MM.1S (cell line): ENCODE measurements around the gene UTP15.
A peak's percentile ranks its signal among the peaks of the same experiment; 100 is the strongest.

Source experiments
- DNase-seq: peaks from one replicate; pipeline ENCODE4 v3.0.0-alpha.2; 2015
- H2AFZ ChIP-seq: fragments of 300-600 bp; sonication (generic); 2 replicates; pipeline ENCODE4 v1.6.0; 2016; ENCODE audit warnings: antibody characterized with exemption, low read length
- H3F3A ChIP-seq: fragments of 300-600 bp; sonication (generic); 2 replicates; pipeline ENCODE4 v1.6.1; 2016; ENCODE audit warnings: mild to moderate bottlenecking, antibody characterized with exemption, low read length, moderate library complexity, mixed read lengths; ENCODE audit not compliant: insufficient read depth
- H3K27ac ChIP-seq: fragments of 300-600 bp; sonication (generic); 2 replicates; pipeline ENCODE4 v1.5.1; 2016; ENCODE audit warnings: mild to moderate bottlenecking, low read length
- H3K27me3 ChIP-seq: fragments of 300-600 bp; sonication (generic); replicated peaks from 2 replicates; pipeline ENCODE4 v1.6.0; 2016; ENCODE audit warnings: low read length; ENCODE audit not compliant: insufficient read depth
- H3K36me3 ChIP-seq: fragments of 300-600 bp; sonication (generic); replicated peaks from 2 replicates; pipeline ENCODE4 v1.6.1; 2016; ENCODE audit warnings: mild to moderate bottlenecking, low read length, mixed read lengths; ENCODE audit not compliant: insufficient read depth
- H3K4me1 ChIP-seq: fragments of 300-600 bp; sonication (generic); 2 replicates; pipeline ENCODE4 v1.6.1; 2016; ENCODE audit warnings: low read length, mixed read lengths
- H3K4me2 ChIP-seq: fragments of 300-600 bp; sonication (generic); 2 replicates; pipeline ENCODE4 v1.6.0; 2016; ENCODE audit warnings: low read depth, low read length
- H3K4me3 ChIP-seq: fragments of 300-600 bp; sonication (generic); 2 replicates; pipeline ENCODE4 v1.5.1; 2016; ENCODE audit warnings: low read length, mixed read lengths
- H3K79me2 ChIP-seq: fragments of 300-600 bp; sonication (generic); 2 replicates; pipeline ENCODE4 v1.6.1; 2016; ENCODE audit warnings: mixed run types, low read length, mixed read lengths
- H3K9ac ChIP-seq: fragments of 300-600 bp; sonication (generic); 2 replicates; pipeline ENCODE4 v1.6.1; 2016; ENCODE audit warnings: low read length, mixed read lengths
- H3K9me2 ChIP-seq: fragments of 300-600 bp; sonication (generic); replicated peaks from 2 replicates; pipeline ENCODE4 v1.6.1; 2016; ENCODE audit warnings: mild to moderate bottlenecking, low read length, mixed read lengths; ENCODE audit not compliant: insufficient read depth
- H3K9me3 ChIP-seq: fragments of 300-600 bp; sonication (generic); replicated peaks from 2 replicates; pipeline ENCODE4 v1.6.1; 2016; ENCODE audit warnings: mild to moderate bottlenecking, low read length, mixed read lengths; ENCODE audit not compliant: insufficient read depth
- H4K20me1 ChIP-seq: fragments of 300-600 bp; sonication (generic); 2 replicates; pipeline ENCODE4 v1.6.1; 2016; ENCODE audit warnings: mild to moderate bottlenecking, low read length, moderate library complexity, mixed read lengths; ENCODE audit not compliant: insufficient read depth
- CTCF ChIP-seq: fragments of 300-600 bp; sonication (generic); IDR thresholded peaks from 2 replicates; pipeline ENCODE4 v1.5.1; 2016; ENCODE audit warnings: antibody characterized with exemption, low read length, mixed read lengths
- EZH2 ChIP-seq: fragments of 300-600 bp; sonication (generic); optimal IDR thresholded peaks from 2 replicates; pipeline ENCODE3; 2017; ENCODE audit warnings: low read depth, mild to moderate bottlenecking, antibody characterized with exemption, low read length, mixed read lengths
- EZH2phosphoT487 ChIP-seq: fragments of 300-600 bp; sonication (generic); IDR thresholded peaks from 2 replicates; pipeline ENCODE4 v1.6.1; 2018; ENCODE audit warnings: antibody characterized with exemption, low read length

UTP15 gene

DNA sequence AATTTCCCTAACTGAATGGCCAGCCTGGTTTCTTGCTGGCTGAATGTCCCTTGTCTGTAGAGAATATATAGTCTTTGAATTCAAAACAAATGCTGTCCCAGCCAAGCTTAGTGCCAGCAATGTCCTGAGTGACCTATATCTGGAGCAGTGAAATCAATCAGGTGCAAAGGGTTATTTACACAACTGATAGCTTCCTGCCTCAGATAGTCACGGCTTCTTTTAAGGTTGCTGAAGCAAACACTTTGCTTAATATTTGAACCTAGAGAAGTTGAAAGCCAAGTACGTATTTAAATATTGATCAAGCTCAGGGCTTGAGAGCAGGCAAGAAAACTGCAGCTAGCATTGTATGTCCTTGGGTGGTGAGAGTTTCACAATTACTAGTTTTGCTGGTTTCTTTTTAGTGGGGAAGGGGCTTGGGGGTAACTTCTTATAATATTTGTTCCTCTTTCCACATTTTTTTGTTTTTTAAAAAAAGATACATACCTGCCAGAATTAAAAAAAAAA, 58.4 kb downstream of the UTP15 start:
- H3K9ac ChIP-seq, result no peak overlapping the region
- H3K27me3 ChIP-seq, result no peaks in the 10 kb centered on the region
- no peaks in the 10 kb centered on the region for H3K79me2 ChIP-seq
- no peak overlapping the region for H3K4me2 ChIP-seq
- no peak overlapping the region for H2AFZ ChIP-seq
- H4K20me1 ChIP-seq, result no peaks in the 10 kb centered on the region
- no peak overlapping the region for H3K27ac ChIP-seq
- H3K36me3 ChIP-seq, result no peaks in the 10 kb centered on the region
- H3K9me2 ChIP-seq, result no peaks in the 10 kb centered on the region
- TF ChIP-seq EZH2phosphoT487 (no peak), CTCF (no peak), EZH2 (no peak)
- no peak for DNase-seq
- no peaks in the 10 kb centered on the region for H3K4me1 ChIP-seq
- H3F3A ChIP-seq, result no peaks in the 10 kb centered on the region
- H3K9me3 ChIP-seq, result no peaks in the 10 kb centered on the region
- no peak overlapping the region for H3K4me3 ChIP-seq

DNA sequence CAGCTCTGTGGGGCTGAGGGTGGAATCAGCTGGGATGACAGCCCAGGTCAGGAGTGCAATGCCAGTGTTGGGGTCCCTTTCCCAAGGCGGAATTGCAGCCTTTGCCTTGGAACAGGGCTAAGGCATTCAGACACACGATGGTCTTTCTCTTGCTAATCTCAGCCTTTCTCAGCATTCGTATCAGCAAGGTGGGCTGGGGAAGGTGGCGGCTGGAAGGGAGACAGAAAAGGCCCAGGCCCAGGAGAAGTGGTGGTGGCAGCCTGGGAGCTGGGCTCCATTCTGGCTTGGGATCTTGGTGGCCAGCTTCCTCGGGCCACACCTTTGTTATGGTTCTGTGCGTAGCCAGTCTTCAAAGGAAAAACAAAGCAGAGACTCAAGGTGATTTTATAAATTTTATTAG, 59.3 kb downstream of the UTP15 start:
- Histone ChIP-seq H3K4me3 (no peak overlapping the region), H3K27ac (no peak overlapping the region), H3K9me2 (no peaks in the 10 kb centered on the region), H3K36me3 (no peaks in the 10 kb centered on the region), H4K20me1 (no peaks in the 10 kb centered on the region), H3K4me2 (no peak overlapping the region; the same call in 1 of the 2 replicates), H3F3A (no peaks in the 10 kb centered on the region), H3K9me3 (no peaks in the 10 kb centered on the region), H3K9ac (no peak overlapping the region), H3K4me1 (no peaks in the 10 kb centered on the region), H3K79me2 (no peaks in the 10 kb centered on the region), H2AFZ (no peak overlapping the region), H3K27me3 (no peaks in the 10 kb centered on the region)
- TF ChIP-seq EZH2phosphoT487, result no peak
- TF ChIP-seq CTCF, result no peak
- no peak for TF ChIP-seq EZH2
- DNase-seq, result no peak

GRCh38 chr5:73625372-73625943, 59.9 kb downstream of the UTP15 start:
- Histone ChIP-seq H3F3A (no peaks in the 10 kb centered on the region), H3K4me1 (no peaks in the 10 kb centered on the region), H3K27me3 (no peaks in the 10 kb centered on the region), H3K4me3 (peak overlapping the region; percentile 63), H3K4me2 (peak overlapping the region; percentile 69), H4K20me1 (no peaks in the 10 kb centered on the region), H3K9me3 (no peaks in the 10 kb centered on the region), H3K9me2 (no peaks in the 10 kb centered on the region), H3K79me2 (no peaks in the 10 kb centered on the region), H3K36me3 (no peaks in the 10 kb centered on the region), H2AFZ (peak overlapping the region; percentile 69), H3K9ac (peak overlapping the region; percentile 52; the same call in 1 of the 2 replicates), H3K27ac (no peak overlapping the region)
- TF ChIP-seq EZH2phosphoT487 (no peak), EZH2 (no peak), CTCF (no peak)
- DNase-seq, result peak; percentile 9
